ENCODE measurements around the gene TCF7L2.

TCF7L2 gene

DNA sequence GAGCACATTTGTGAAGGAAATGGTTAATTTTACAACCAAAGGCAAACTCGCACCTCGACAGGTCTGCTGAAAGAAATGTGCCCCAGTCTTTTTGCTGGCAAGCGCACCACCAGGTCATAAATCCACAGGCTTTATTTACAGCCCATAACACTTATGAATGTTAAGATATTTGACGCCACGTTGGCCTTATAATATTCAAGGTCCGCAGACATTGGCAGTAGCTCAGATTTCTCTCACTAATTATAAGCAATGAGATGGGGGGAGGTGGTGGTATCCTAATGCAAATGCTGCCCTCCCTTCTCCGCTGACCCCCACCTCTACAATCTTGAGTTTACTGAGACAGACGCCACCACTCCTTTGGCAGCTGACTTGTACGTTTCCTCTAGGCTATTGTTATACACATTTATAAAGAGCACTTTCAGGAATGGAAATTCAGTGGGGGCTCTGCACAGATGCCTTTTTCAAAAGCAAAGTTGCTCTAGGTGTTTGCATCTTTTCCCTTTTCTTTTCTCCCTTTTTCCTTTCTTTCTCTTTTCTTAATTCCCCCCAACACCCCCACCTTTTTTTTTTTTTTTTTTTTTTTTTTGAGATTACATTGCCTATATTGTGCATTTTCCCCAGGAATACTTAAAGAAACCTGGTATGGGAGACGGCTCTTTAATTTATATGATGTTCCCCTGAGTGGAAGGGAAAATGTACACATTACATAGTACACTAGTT is 6.7 kb downstream of the TCF7L2 start:
- no peak overlapping the region for H3K4me3 ChIP-seq (ENCODE audit: low read depth in 1 of 2, low read length in 1 of 2)
- peaks cover 21% of the 10 kb centered on the region for H3K27me3 ChIP-seq
- H3K36me3 ChIP-seq: no peaks in the 10 kb centered on the region
- H3K9me3 ChIP-seq: no peaks in the 10 kb centered on the region
- H3K4me1 ChIP-seq (ENCODE audit: control insufficient read depth in 1 of 2, insufficient read depth in 1 of 2, low read depth in 1 of 2, low read length in 1 of 2): peaks cover 41 to 43% of the 10 kb centered on the region in 2 experiments
- TF ChIP-seq, protein P1, sequence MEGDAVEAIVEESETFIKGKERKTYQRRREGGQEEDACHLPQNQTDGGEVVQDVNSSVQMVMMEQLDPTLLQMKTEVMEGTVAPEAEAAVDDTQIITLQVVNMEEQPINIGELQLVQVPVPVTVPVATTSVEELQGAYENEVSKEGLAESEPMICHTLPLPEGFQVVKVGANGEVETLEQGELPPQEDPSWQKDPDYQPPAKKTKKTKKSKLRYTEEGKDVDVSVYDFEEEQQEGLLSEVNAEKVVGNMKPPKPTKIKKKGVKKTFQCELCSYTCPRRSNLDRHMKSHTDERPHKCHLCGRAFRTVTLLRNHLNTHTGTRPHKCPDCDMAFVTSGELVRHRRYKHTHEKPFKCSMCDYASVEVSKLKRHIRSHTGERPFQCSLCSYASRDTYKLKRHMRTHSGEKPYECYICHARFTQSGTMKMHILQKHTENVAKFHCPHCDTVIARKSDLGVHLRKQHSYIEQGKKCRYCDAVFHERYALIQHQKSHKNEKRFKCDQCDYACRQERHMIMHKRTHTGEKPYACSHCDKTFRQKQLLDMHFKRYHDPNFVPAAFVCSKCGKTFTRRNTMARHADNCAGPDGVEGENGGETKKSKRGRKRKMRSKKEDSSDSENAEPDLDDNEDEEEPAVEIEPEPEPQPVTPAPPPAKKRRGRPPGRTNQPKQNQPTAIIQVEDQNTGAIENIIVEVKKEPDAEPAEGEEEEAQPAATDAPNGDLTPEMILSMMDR (IDR thresholded peaks at IDR 0.05): no peak
- no peak overlapping the region for H3K27ac ChIP-seq

- H3K27ac ChIP-seq: no peak overlapping the region
- peaks cover 34 to 36% of the 10 kb centered on the region in 2 experiments for H3K4me1 ChIP-seq (ENCODE audit: control insufficient read depth in 1 of 2, insufficient read depth in 1 of 2, low read depth in 1 of 2, low read length in 1 of 2)
- H3K36me3 ChIP-seq: no peaks in the 10 kb centered on the region
Observed at GRCh38 chr10:112957640-112958092, 7.6 kb downstream of the TCF7L2 start.

GRCh38 chr10:112958275-112958995 is 8.4 kb downstream of the TCF7L2 start:
- no peaks in the 10 kb centered on the region for H3K36me3 ChIP-seq
- no peaks in the 10 kb centered on the region for H3K9me3 ChIP-seq
- peaks cover 27 to 30% of the 10 kb centered on the region in 2 experiments for H3K4me1 ChIP-seq (ENCODE audit: control insufficient read depth in 1 of 2, insufficient read depth in 1 of 2, low read depth in 1 of 2, low read length in 1 of 2)
- peaks cover 8% of the 10 kb centered on the region for H3K27me3 ChIP-seq
- no peak overlapping the region for H3K4me3 ChIP-seq (ENCODE audit: low read depth in 1 of 2, low read length in 1 of 2)
- TF ChIP-seq, protein P1 (IDR thresholded peaks at IDR 0.05): no peak
- no peak overlapping the region for H3K27ac ChIP-seq

More at GRCh38 chr10:112957640-112958092, 7.6 kb downstream of the TCF7L2 start:
- peaks cover 16% of the 10 kb centered on the region for H3K27me3 ChIP-seq
- H3K9me3 ChIP-seq: no peaks in the 10 kb centered on the region
- H3K4me3 ChIP-seq (ENCODE audit: low read depth in 1 of 2, low read length in 1 of 2): no peak overlapping the region
- TF ChIP-seq, protein P1 (IDR thresholded peaks at IDR 0.05): no peak

GRCh38 chr10:112959207-112959838 is 9.3 kb downstream of the TCF7L2 start:
- TF ChIP-seq, protein P1 (IDR thresholded peaks at IDR 0.05): no peak
- H3K9me3 ChIP-seq: no peaks in the 10 kb centered on the region
- no peak overlapping the region for H3K4me3 ChIP-seq (ENCODE audit: low read depth in 1 of 2, low read length in 1 of 2)
- no peaks in the 10 kb centered on the region for H3K27me3 ChIP-seq
- no peaks in the 10 kb centered on the region for H3K36me3 ChIP-seq
- peaks cover 35% of the 10 kb centered on the region in 2 experiments for H3K4me1 ChIP-seq (ENCODE audit: control insufficient read depth in 1 of 2, insufficient read depth in 1 of 2, low read depth in 1 of 2, low read length in 1 of 2)
- no peak overlapping the region for H3K27ac ChIP-seq

DNA sequence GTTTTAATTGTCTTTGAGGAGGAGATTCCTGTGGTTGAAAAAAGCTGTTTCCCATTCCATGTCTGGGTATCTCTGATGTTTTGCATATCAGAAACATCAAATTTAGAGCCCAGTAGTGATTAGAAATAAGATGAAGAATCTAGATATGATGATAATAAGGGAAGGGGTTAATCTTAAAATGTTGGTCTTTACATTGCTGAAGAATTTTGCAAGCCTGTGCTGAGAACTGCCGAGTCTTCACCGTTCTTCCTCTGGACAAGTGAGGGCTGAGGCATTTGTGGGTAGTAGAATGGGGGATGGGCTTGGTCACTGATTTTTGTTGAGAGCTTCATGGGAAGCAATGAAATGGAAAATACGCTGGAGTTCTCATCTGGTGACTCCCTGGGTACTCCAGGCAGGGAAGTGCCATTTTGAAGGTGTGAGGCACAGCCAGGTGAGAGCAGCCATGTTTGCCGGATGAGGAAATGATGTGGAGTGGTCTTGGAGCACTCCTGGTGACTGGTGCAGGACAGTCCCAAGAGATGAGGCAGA is 10.2 kb downstream of the TCF7L2 start:
- H3K4me1 ChIP-seq (ENCODE audit: control insufficient read depth in 1 of 2, insufficient read depth in 1 of 2, low read depth in 1 of 2, low read length in 1 of 2): peaks cover 31 to 37% of the 10 kb centered on the region in 2 experiments
- H3K36me3 ChIP-seq: no peaks in the 10 kb centered on the region
- no peak overlapping the region for H3K27ac ChIP-seq
- H3K9me3 ChIP-seq: no peaks in the 10 kb centered on the region
- H3K4me3 ChIP-seq (ENCODE audit: low read depth in 1 of 2, low read length in 1 of 2): no peak overlapping the region
- TF ChIP-seq, protein P1 (IDR thresholded peaks at IDR 0.05): no peak
- no peaks in the 10 kb centered on the region for H3K27me3 ChIP-seq

Data from neutrophil (primary cell).